HEK293 (cell line): ENCODE data around the gene ENC1.

Experiments used
- CTCF ChIA-PET: fragments of 350-600 bp; formaldehyde crosslinking; extraction: SDS; loops from one replicate; lab custom pipeline; 2021; ENCODE audit warnings: antibody characterized with exemption; lab: Yijun Ruan, JAX
- POLR2A ChIA-PET: fragments of 300-600 bp; formaldehyde crosslinking; extraction: SDS; loops from one replicate; lab custom pipeline; 2020; ENCODE audit warnings: antibody characterized with exemption, inconsistent platforms; lab: Yijun Ruan, JAX
- H3K27ac ChIP-seq: fragments of 200-500 bp; sonication (Bioruptor generic); 2 replicates; pipeline ENCODE4 v1.5.1; 2014; ENCODE audit warnings: low read depth, low read length, control low read depth, inconsistent platforms; ENCODE audit errors: extremely low read depth
- H3K36me3 ChIP-seq, 2 experiments: fragments of 200-500 bp in 1 of 2; sonication (Bioruptor generic) in 1 of 2; 1 replicate in 1 of 2; 2 replicates in 1 of 2; pipeline ENCODE4 v1.5.1; 2014 to 2017; ENCODE audit warnings: inconsistent platforms in 2 of 2, low read length in 2 of 2; ENCODE audit not compliant: control insufficient read depth in 2 of 2, insufficient read depth in 1 of 2
- H3K4me1 ChIP-seq: fragments of 200-500 bp; sonication (Bioruptor generic); 2 replicates; pipeline ENCODE4 v1.5.1; 2014; ENCODE audit warnings: mild to moderate bottlenecking, low read length, inconsistent platforms; ENCODE audit not compliant: control insufficient read depth, insufficient read depth
- H3K4me3 ChIP-seq: 2 replicates; pipeline ENCODE4 v1.5.1; 2011; ENCODE audit warnings: low read depth, mild to moderate bottlenecking, control low read depth, low read length, moderate library complexity
- H3K9me3 ChIP-seq: fragments of 200-500 bp; sonication (Bioruptor generic); 2 replicates; pipeline ENCODE4 v1.5.1; 2014; ENCODE audit warnings: low read depth, low read length, inconsistent platforms; ENCODE audit not compliant: control insufficient read depth, insufficient read depth
- BCL11B ChIP-seq: fragments of 450-650 bp; formaldehyde crosslinking; IDR thresholded peaks from 2 replicates; pipeline ENCODE4 v1.5.1; 2016; ENCODE audit warnings: low read depth, missing biosample characterization, missing genetic modification characterization
- GFI1B ChIP-seq: fragments of 450-650 bp; formaldehyde crosslinking; IDR thresholded peaks from 2 replicates; pipeline ENCODE4 v1.5.1; 2016; ENCODE audit warnings: missing biosample characterization, missing genetic modification characterization
- MZF1 ChIP-seq: fragments of 450-650 bp; formaldehyde crosslinking; IDR thresholded peaks from 2 replicates; pipeline ENCODE4 v1.5.1; 2017; ENCODE audit warnings: missing biosample characterization, missing genetic modification characterization, borderline replicate concordance
- OSR2 ChIP-seq: fragments of 450-650 bp; formaldehyde crosslinking; IDR thresholded peaks from 2 replicates; pipeline ENCODE4 v1.5.1; 2016; ENCODE audit warnings: missing biosample characterization, missing genetic modification characterization
- SCRT2 ChIP-seq: fragments of 450-650 bp; formaldehyde crosslinking; IDR thresholded peaks from 2 replicates; pipeline ENCODE4 v1.5.1; 2016; ENCODE audit warnings: missing biosample characterization, missing genetic modification characterization
- SP7 ChIP-seq: fragments of 450-650 bp; formaldehyde crosslinking; IDR thresholded peaks from 2 replicates; pipeline ENCODE4 v1.5.1; 2016; ENCODE audit warnings: missing biosample characterization, missing genetic modification characterization
- ZBTB48 ChIP-seq: fragments of 450-650 bp; formaldehyde crosslinking; IDR thresholded peaks from 2 replicates; pipeline ENCODE4 v1.5.1; 2016; ENCODE audit warnings: missing biosample characterization, missing genetic modification characterization
- ZBTB8A ChIP-seq: fragments of 450-650 bp; formaldehyde crosslinking; IDR thresholded peaks from 2 replicates; pipeline ENCODE4 v1.5.1; 2016; ENCODE audit warnings: missing biosample characterization, missing genetic modification characterization
- ZNF2 ChIP-seq: fragments of 450-650 bp; formaldehyde crosslinking; IDR thresholded peaks from 2 replicates; pipeline ENCODE4 v1.5.1; 2016; ENCODE audit warnings: missing biosample characterization, missing genetic modification characterization
- ZNF23 ChIP-seq: fragments of 450-650 bp; formaldehyde crosslinking; IDR thresholded peaks from 2 replicates; pipeline ENCODE4 v1.5.1; 2016; ENCODE audit warnings: missing biosample characterization, missing genetic modification characterization, borderline replicate concordance
- ZNF350 ChIP-seq: fragments of 450-650 bp; formaldehyde crosslinking; IDR thresholded peaks from 2 replicates; pipeline ENCODE4 v1.5.0; 2017; ENCODE audit warnings: missing biosample characterization, mild to moderate bottlenecking, missing genetic modification characterization
- ZNF37A ChIP-seq: fragments of 450-650 bp; IDR thresholded peaks from 2 replicates; pipeline ENCODE4 v1.5.1; 2018; ENCODE audit warnings: missing biosample characterization, missing genetic modification characterization
- ZNF391 ChIP-seq: fragments of 450-650 bp; formaldehyde crosslinking; IDR thresholded peaks from 2 replicates; pipeline ENCODE4 v1.5.1; 2016; ENCODE audit warnings: low read depth, missing biosample characterization, missing genetic modification characterization, borderline replicate concordance
- ZNF555 ChIP-seq: fragments of 450-650 bp; formaldehyde crosslinking; conservative IDR thresholded peaks from 2 replicates; pipeline ENCODE4 v1.5.1; 2017; ENCODE audit warnings: missing biosample characterization, mild to moderate bottlenecking, missing genetic modification characterization, inconsistent platforms
- ZNF654 ChIP-seq: fragments of 450-650 bp; formaldehyde crosslinking; IDR thresholded peaks from 2 replicates; pipeline ENCODE4 v1.5.1; 2016; ENCODE audit warnings: low read depth, missing biosample characterization, missing genetic modification characterization
- ZNF660 ChIP-seq: fragments of 450-650 bp; IDR thresholded peaks from 2 replicates; pipeline ENCODE4 v1.5.1; 2018; ENCODE audit warnings: missing biosample characterization, mild to moderate bottlenecking, missing genetic modification characterization
- ZNF76 ChIP-seq: fragments of 450-650 bp; formaldehyde crosslinking; IDR thresholded peaks from 2 replicates; pipeline ENCODE4; 2016; ENCODE audit warnings: low read depth, missing biosample characterization, missing genetic modification characterization, borderline replicate concordance
- TF ChIP-seq, protein P1 (sequence below): fragments of 450-650 bp; formaldehyde crosslinking; IDR thresholded peaks from 2 replicates; pipeline ENCODE4 v1.5.1; 2016; ENCODE audit warnings: missing biosample characterization, missing genetic modification characterization
- TF ChIP-seq, protein P2 (sequence below): fragments of 450-650 bp; formaldehyde crosslinking; conservative IDR thresholded peaks from 2 replicates; pipeline ENCODE4 v1.5.1; 2016; ENCODE audit warnings: low read depth, missing biosample characterization, missing genetic modification characterization
- TF ChIP-seq, protein P3 (sequence below): fragments of 450-650 bp; formaldehyde crosslinking; IDR thresholded peaks from 2 replicates; pipeline ENCODE4 v1.5.1; 2016; ENCODE audit warnings: missing biosample characterization, missing genetic modification characterization
- TF ChIP-seq, protein P4 (sequence below): fragments of 450-650 bp; formaldehyde crosslinking; IDR thresholded peaks from 2 replicates; pipeline ENCODE4 v1.5.1; 2017; ENCODE audit warnings: missing biosample characterization, missing genetic modification characterization
- TF ChIP-seq, protein P5 (sequence below): fragments of 450-650 bp; formaldehyde crosslinking; IDR thresholded peaks from 2 replicates; pipeline ENCODE4 v1.5.1; 2017; ENCODE audit warnings: missing biosample characterization, missing genetic modification characterization

ENC1 gene

DNA sequence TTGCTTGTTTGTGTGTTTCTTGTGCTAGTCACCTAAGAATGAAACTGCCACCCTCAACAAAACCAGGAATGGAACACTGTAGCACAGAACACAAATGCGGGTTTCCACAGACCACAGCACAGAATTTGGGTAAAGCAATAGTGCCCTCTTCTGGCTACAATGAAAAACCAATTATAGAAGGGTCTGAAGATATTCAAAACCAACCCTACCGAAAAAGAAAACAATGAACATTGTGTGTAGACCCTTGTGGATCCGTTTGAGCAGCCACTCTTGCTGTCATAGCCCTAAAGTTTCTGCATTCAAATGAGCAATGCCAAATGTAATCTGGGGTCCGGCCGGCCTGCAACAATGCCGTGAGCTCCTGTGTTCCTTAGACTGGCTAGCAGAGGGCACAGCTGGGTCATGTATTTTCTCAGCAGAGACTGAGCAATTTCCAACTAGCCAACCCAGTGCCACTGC, 8.3 kb upstream of the ENC1 start (continued):
- TF ChIP-seq, protein P1, sequence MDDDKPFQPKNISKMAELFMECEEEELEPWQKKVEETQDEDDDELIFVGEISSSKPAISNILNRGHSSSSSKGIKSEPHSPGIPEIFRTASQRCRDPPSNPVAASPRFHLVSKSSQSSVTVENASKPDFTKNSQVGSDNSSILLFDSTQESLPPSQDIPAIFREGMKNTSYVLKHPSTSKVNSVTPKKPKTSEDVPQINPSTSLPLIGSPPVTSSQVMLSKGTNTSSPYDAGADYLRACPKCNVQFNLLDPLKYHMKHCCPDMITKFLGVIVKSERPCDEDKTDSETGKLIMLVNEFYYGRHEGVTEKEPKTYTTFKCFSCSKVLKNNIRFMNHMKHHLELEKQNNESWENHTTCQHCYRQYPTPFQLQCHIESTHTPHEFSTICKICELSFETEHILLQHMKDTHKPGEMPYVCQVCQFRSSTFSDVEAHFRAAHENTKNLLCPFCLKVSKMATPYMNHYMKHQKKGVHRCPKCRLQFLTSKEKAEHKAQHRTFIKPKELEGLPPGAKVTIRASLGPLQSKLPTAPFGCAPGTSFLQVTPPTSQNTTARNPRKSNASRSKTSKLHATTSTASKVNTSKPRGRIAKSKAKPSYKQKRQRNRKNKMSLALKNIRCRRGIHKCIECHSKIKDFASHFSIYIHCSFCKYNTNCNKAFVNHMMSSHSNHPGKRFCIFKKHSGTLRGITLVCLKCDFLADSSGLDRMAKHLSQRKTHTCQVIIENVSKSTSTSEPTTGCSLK (tag by site-specific recombination) = no peak
- TF ChIP-seq ZNF660 (tag by site-specific recombination) (peak; percentile 60; the same call in 1 of the 2 replicates), ZNF76 (tag by site-specific recombination) (no peak), ZNF350 (tag by site-specific recombination) (no peak), ZBTB8A (tag by site-specific recombination) (0 out of 2 replicates have a peak, but pooled peaks have one; percentile 13), GFI1B (tag by site-specific recombination) (no peak), ZNF2 (tag by site-specific recombination) (peak; percentile 69), ZNF654 (tag by site-specific recombination) (peak; percentile 97), MZF1 (no peak)
- TF ChIP-seq, protein P2, sequence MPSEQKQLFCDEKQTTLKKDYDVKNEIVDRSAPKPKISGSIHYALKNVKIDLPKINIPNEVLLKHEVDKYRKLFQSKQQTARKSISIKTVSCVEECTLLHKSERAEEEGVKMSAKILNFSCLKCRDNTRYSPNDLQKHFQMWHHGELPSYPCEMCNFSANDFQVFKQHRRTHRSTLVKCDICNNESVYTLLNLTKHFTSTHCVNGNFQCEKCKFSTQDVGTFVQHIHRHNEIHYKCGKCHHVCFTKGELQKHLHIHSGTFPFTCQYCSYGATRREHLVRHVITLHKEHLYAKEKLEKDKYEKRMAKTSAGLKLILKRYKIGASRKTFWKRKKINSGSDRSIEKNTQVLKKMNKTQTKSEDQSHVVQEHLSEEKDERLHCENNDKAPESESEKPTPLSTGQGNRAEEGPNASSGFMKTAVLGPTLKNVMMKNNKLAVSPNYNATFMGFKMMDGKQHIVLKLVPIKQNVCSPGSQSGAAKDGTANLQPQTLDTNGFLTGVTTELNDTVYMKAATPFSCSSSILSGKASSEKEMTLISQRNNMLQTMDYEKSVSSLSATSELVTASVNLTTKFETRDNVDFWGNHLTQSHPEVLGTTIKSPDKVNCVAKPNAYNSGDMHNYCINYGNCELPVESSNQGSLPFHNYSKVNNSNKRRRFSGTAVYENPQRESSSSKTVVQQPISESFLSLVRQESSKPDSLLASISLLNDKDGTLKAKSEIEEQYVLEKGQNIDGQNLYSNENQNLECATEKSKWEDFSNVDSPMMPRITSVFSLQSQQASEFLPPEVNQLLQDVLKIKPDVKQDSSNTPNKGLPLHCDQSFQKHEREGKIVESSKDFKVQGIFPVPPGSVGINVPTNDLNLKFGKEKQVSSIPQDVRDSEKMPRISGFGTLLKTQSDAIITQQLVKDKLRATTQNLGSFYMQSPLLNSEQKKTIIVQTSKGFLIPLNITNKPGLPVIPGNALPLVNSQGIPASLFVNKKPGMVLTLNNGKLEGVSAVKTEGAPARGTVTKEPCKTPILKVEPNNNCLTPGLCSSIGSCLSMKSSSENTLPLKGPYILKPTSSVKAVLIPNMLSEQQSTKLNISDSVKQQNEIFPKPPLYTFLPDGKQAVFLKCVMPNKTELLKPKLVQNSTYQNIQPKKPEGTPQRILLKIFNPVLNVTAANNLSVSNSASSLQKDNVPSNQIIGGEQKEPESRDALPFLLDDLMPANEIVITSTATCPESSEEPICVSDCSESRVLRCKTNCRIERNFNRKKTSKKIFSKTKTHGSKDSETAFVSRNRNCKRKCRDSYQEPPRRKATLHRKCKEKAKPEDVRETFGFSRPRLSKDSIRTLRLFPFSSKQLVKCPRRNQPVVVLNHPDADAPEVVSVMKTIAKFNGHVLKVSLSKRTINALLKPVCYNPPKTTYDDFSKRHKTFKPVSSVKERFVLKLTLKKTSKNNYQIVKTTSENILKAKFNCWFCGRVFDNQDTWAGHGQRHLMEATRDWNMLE (tag by site-specific recombination) = no peak
- TF ChIP-seq, protein P3, sequence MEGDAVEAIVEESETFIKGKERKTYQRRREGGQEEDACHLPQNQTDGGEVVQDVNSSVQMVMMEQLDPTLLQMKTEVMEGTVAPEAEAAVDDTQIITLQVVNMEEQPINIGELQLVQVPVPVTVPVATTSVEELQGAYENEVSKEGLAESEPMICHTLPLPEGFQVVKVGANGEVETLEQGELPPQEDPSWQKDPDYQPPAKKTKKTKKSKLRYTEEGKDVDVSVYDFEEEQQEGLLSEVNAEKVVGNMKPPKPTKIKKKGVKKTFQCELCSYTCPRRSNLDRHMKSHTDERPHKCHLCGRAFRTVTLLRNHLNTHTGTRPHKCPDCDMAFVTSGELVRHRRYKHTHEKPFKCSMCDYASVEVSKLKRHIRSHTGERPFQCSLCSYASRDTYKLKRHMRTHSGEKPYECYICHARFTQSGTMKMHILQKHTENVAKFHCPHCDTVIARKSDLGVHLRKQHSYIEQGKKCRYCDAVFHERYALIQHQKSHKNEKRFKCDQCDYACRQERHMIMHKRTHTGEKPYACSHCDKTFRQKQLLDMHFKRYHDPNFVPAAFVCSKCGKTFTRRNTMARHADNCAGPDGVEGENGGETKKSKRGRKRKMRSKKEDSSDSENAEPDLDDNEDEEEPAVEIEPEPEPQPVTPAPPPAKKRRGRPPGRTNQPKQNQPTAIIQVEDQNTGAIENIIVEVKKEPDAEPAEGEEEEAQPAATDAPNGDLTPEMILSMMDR (tag by site-specific recombination) = peak; percentile 88
- TF ChIP-seq, protein P4, sequence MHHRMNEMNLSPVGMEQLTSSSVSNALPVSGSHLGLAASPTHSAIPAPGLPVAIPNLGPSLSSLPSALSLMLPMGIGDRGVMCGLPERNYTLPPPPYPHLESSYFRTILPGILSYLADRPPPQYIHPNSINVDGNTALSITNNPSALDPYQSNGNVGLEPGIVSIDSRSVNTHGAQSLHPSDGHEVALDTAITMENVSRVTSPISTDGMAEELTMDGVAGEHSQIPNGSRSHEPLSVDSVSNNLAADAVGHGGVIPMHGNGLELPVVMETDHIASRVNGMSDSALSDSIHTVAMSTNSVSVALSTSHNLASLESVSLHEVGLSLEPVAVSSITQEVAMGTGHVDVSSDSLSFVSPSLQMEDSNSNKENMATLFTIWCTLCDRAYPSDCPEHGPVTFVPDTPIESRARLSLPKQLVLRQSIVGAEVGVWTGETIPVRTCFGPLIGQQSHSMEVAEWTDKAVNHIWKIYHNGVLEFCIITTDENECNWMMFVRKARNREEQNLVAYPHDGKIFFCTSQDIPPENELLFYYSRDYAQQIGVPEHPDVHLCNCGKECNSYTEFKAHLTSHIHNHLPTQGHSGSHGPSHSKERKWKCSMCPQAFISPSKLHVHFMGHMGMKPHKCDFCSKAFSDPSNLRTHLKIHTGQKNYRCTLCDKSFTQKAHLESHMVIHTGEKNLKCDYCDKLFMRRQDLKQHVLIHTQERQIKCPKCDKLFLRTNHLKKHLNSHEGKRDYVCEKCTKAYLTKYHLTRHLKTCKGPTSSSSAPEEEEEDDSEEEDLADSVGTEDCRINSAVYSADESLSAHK (tag by site-specific recombination) = peak; percentile 83

DNA sequence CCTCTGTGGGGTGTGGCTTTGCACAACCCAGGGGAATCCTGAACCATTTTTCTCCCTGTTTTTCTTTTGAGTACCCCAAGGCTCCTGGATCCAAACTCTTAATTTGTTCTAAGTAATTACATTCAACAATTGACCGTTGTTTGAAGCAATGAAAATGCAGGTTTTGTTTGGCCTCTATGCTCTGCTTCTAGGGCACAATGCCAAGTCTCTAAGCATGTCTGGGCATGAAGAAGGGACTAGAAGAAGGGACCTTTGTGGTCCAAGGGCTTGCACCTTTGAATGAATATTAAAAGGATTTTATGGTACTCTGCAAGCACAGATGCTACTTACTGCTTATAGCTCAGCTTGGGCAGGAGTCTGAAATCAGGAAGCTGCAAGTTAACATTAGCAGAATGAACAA, 6.6 kb upstream of the ENC1 start:
- CTCF ChIA-PET = interaction anchor here (1.3 to 1.4 kb wide), 2 partner anchors 611 to 745 kb away, joined by 5 to 13 read pairs; no protein-coding TSS in a partner anchor
- H3K27ac ChIP-seq = peak overlapping the region; percentile 44
- POLR2A ChIA-PET = interaction anchor here (1.1 kb wide), 1 partner anchor 49 kb away, joined by 3 read pairs; no protein-coding TSS in a partner anchor
- H3K36me3 ChIP-seq = no peaks in the 10 kb centered on the region
- peaks cover 11% of the 10 kb centered on the region for H3K4me1 ChIP-seq
- H3K4me3 ChIP-seq = no peak overlapping the region
- H3K9me3 ChIP-seq = no peaks in the 10 kb centered on the region
- TF ChIP-seq SP7 (tag by site-specific recombination) = 0 out of 2 replicates have a peak, but pooled peaks have one; percentile 12
- TF ChIP-seq ZNF391 = no peak
- peak; percentile 82 for TF ChIP-seq OSR2 (tag by site-specific recombination)
- TF ChIP-seq BCL11B = no peak
- TF ChIP-seq ZNF23 = no peak
- peak; percentile 28; the same call in 1 of the 2 replicates for TF ChIP-seq ZBTB8A (tag by site-specific recombination)
- peak; percentile 27; the same call in 1 of the 2 replicates for TF ChIP-seq ZBTB48
- TF ChIP-seq SCRT2 (tag by site-specific recombination) = peak; percentile 71
- TF ChIP-seq ZNF37A (tag by site-specific recombination) = no peak
- 0 out of 2 replicates have a peak, but pooled peaks have one; percentile 33 for TF ChIP-seq MZF1
- TF ChIP-seq, protein P5, sequence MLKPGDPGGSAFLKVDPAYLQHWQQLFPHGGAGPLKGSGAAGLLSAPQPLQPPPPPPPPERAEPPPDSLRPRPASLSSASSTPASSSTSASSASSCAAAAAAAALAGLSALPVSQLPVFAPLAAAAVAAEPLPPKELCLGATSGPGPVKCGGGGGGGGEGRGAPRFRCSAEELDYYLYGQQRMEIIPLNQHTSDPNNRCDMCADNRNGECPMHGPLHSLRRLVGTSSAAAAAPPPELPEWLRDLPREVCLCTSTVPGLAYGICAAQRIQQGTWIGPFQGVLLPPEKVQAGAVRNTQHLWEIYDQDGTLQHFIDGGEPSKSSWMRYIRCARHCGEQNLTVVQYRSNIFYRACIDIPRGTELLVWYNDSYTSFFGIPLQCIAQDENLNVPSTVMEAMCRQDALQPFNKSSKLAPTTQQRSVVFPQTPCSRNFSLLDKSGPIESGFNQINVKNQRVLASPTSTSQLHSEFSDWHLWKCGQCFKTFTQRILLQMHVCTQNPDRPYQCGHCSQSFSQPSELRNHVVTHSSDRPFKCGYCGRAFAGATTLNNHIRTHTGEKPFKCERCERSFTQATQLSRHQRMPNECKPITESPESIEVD (tag by site-specific recombination) = peak; percentile 69; the same call in 1 of the 2 replicates
- no peak for TF ChIP-seq ZNF555 (tag by site-specific recombination)
